ENCODE results near the gene DOCK1.

Gene DOCK1

DNA sequence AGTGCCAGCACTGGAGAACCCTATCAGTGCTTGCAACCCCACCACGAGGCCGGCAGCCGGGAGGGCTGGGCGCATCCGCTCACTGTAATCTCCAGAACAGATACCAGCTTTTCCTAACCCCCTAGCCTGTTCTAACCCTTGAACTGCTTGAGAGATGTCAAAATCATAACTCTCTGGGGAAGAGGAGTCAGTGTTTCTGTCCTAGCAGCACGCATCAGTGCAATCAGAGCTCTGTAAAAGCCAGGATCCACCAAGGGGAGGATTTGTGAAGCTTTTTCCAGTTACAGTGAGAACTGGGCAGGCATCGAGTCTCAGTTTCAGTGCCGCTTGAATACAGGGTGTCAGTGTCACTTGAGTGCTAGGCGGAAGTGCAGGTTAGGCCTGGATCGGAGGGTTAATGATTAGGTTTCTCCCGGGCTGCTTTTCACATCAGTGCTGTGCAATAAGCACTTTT, 395.7 kb downstream of the DOCK1 start:
- no peak for DNase-seq
- no CpG with 5 or more reads among the region's 11 CpGs for WGBS (ENCODE audit: extremely low coverage, insufficient coverage, low lambda C conversion rate)

DNA sequence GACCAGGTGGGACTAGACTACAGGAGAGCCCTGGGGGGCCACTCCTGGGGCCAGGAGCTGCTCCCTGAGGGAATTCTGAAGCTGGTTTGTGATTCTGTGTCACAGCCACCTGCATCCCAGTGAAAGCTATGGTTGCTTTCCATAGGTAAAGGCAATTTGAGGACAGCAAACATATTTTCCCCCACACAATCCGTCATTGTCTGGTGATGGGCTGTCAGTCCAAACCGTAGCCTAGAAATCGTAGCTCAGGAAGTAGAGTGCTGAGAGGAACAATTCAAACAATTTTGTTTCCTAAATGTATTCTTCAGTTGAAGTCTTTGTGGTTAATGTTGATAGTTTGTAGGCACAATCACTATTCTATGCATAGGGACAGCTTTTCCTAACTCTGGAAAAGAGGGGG, 397.1 kb downstream of the DOCK1 start:
- H4K5ac ChIP-seq (ENCODE audit: low read length): no peak overlapping the region
- H4K8ac ChIP-seq (ENCODE audit: low read depth, low read length): no peak overlapping the region
- no peak overlapping the region for H2BK15ac ChIP-seq (replicated peaks; ENCODE audit: low read depth)
- H3K79me1 ChIP-seq (ENCODE audit: low read length): no peaks in the 10 kb centered on the region
- H3K9ac ChIP-seq (ENCODE audit: low read length): no peak overlapping the region
- no peaks in the 10 kb centered on the region for H3K27me3 ChIP-seq (ENCODE audit: insufficient read depth, low read length, poor library complexity)
- WGBS (ENCODE audit: extremely low coverage, insufficient coverage, low lambda C conversion rate): no CpG with 5 or more reads among the region's 3 CpGs
- no peak overlapping the region for H3K18ac ChIP-seq (ENCODE audit: low read length)
- H3K4me1 ChIP-seq (ENCODE audit: control insufficient read depth, low read depth, low read length): no peaks in the 10 kb centered on the region
- no peak overlapping the region for H3K4me3 ChIP-seq (ENCODE audit: low read length)
- H3K79me2 ChIP-seq (ENCODE audit: control insufficient read depth, insufficient read depth, low read length): no peaks in the 10 kb centered on the region
- no peak overlapping the region for H3K56ac ChIP-seq (ENCODE audit: low read length)
- no peaks in the 10 kb centered on the region for H3K36me3 ChIP-seq (ENCODE audit: control insufficient read depth, insufficient read depth, low read length)
- H2BK120ac ChIP-seq (ENCODE audit: low read depth, low read length): no peak overlapping the region
- H2BK5ac ChIP-seq (ENCODE audit: low read length): no peak overlapping the region
- no peak overlapping the region for H3K4ac ChIP-seq (ENCODE audit: low read depth, low read length)
- H3K23ac ChIP-seq (ENCODE audit: low read length): no peak overlapping the region
- no peak for DNase-seq
- H3K4me2 ChIP-seq (ENCODE audit: low read length): no peak overlapping the region
- no peak overlapping the region for H3K27ac ChIP-seq (ENCODE audit: low read depth, low read length)
- no peak overlapping the region for H2AK5ac ChIP-seq (ENCODE audit: low read length)

More for the DNA sequence above, 395.7 kb downstream of the DOCK1 start:
- no peak overlapping the region for H2AK5ac ChIP-seq (ENCODE audit: low read length)
- H3K79me2 ChIP-seq (ENCODE audit: control insufficient read depth, insufficient read depth, low read length): no peaks in the 10 kb centered on the region
- H2BK120ac ChIP-seq (ENCODE audit: low read depth, low read length): no peak overlapping the region
- H4K5ac ChIP-seq (ENCODE audit: low read length): no peak overlapping the region
- no peak overlapping the region for H4K8ac ChIP-seq (ENCODE audit: low read depth, low read length)
- H3K27ac ChIP-seq (ENCODE audit: low read depth, low read length): no peak overlapping the region
- H3K18ac ChIP-seq (ENCODE audit: low read length): no peak overlapping the region
- H3K4me1 ChIP-seq (ENCODE audit: control insufficient read depth, low read depth, low read length): no peaks in the 10 kb centered on the region
- no peak overlapping the region for H3K9ac ChIP-seq (ENCODE audit: low read length)
- H3K79me1 ChIP-seq (ENCODE audit: low read length): no peaks in the 10 kb centered on the region
- no peak overlapping the region for H3K4me2 ChIP-seq (ENCODE audit: low read length)
- H3K56ac ChIP-seq (ENCODE audit: low read length): no peak overlapping the region
- no peak overlapping the region for H2BK15ac ChIP-seq (replicated peaks; ENCODE audit: low read depth)
- no peaks in the 10 kb centered on the region for H3K36me3 ChIP-seq (ENCODE audit: control insufficient read depth, insufficient read depth, low read length)
- H3K4me3 ChIP-seq (ENCODE audit: low read length): no peak overlapping the region
- H3K27me3 ChIP-seq (ENCODE audit: insufficient read depth, low read length, poor library complexity): no peaks in the 10 kb centered on the region
- H2BK5ac ChIP-seq (ENCODE audit: low read length): no peak overlapping the region
- H3K23ac ChIP-seq (ENCODE audit: low read length): no peak overlapping the region
- no peak overlapping the region for H3K4ac ChIP-seq (ENCODE audit: low read depth, low read length)

DNA sequence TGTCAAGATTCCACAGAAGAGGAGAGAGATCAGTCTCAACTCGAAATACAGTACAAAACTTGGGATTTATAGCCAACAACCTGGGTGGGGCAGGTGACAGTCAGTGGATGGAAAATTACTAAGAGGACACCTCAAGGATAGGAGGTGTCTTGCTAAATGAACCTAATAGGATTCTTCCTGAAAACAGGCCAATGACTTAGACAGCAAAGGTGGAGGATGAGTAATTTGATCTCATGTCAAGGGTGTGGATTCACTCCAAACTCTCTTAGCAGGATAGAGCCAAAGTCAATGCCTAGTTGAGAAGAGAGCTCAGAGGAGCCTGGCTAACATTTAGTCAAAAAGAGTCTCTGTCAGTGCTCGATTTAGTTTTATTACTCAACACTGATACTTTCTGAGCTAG, 397.9 kb downstream of the DOCK1 start:
- no peak overlapping the region for H3K18ac ChIP-seq (ENCODE audit: low read length)
- no peak overlapping the region for H3K23ac ChIP-seq (ENCODE audit: low read length)
- H2BK5ac ChIP-seq (ENCODE audit: low read length): no peak overlapping the region
- H3K4ac ChIP-seq (ENCODE audit: low read depth, low read length): no peak overlapping the region
- no peak overlapping the region for H4K5ac ChIP-seq (ENCODE audit: low read length)
- H3K4me3 ChIP-seq (ENCODE audit: low read length): no peak overlapping the region
- no peak overlapping the region for H3K56ac ChIP-seq (ENCODE audit: low read length)
- H3K79me2 ChIP-seq (ENCODE audit: control insufficient read depth, insufficient read depth, low read length): no peaks in the 10 kb centered on the region
- H2BK15ac ChIP-seq (replicated peaks; ENCODE audit: low read depth): no peak overlapping the region
- H2AK5ac ChIP-seq (ENCODE audit: low read length): no peak overlapping the region
- H3K36me3 ChIP-seq (ENCODE audit: control insufficient read depth, insufficient read depth, low read length): no peaks in the 10 kb centered on the region
- no peak overlapping the region for H4K8ac ChIP-seq (ENCODE audit: low read depth, low read length)
- H3K4me2 ChIP-seq (ENCODE audit: low read length): no peak overlapping the region
- no peak overlapping the region for H3K9ac ChIP-seq (ENCODE audit: low read length)
- no peak overlapping the region for H3K27ac ChIP-seq (ENCODE audit: low read depth, low read length)
- no peak for DNase-seq
- H3K4me1 ChIP-seq (ENCODE audit: control insufficient read depth, low read depth, low read length): no peaks in the 10 kb centered on the region
- no peaks in the 10 kb centered on the region for H3K79me1 ChIP-seq (ENCODE audit: low read length)
- no peaks in the 10 kb centered on the region for H3K27me3 ChIP-seq (ENCODE audit: insufficient read depth, low read length, poor library complexity)
- H2BK120ac ChIP-seq (ENCODE audit: low read depth, low read length): no peak overlapping the region
- no CpG with 5 or more reads among the region's 2 CpGs for WGBS (ENCODE audit: extremely low coverage, insufficient coverage, low lambda C conversion rate)

DNA sequence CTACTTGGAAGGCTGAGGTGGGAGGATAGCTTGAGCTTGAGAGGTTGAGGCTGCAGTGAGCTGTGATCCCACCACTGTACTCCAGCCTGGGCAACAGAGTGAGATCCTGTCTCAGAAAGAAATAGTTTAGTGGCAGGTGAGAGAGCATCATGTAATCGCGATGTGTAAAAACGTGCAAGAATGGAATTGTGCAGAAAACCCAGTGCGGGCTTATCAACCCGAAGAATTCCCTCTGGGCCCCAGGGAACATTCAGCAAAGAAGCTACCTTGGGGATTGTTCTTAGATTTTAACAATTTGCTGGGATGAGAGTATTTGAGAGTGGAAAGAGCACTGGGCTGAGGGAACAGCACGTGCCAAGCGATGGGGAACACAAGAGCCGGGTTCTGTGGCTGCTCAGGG, 398.5 kb downstream of the DOCK1 start:
- Histone ChIP-seq H3K4me1 (ENCODE audit: control insufficient read depth, low read depth, low read length) (no peaks in the 10 kb centered on the region), H3K56ac (ENCODE audit: low read length) (no peak overlapping the region), H3K4me2 (ENCODE audit: low read length) (no peak overlapping the region), H3K4ac (ENCODE audit: low read depth, low read length) (no peak overlapping the region), H2BK5ac (ENCODE audit: low read length) (no peak overlapping the region), H3K79me1 (ENCODE audit: low read length) (no peaks in the 10 kb centered on the region), H3K79me2 (ENCODE audit: control insufficient read depth, insufficient read depth, low read length) (no peaks in the 10 kb centered on the region), H3K9ac (ENCODE audit: low read length) (no peak overlapping the region), H2BK120ac (ENCODE audit: low read depth, low read length) (no peak overlapping the region), H4K8ac (ENCODE audit: low read depth, low read length) (no peak overlapping the region), H3K27ac (ENCODE audit: low read depth, low read length) (no peak overlapping the region), H3K4me3 (ENCODE audit: low read length) (no peak overlapping the region), H3K27me3 (ENCODE audit: insufficient read depth, low read length, poor library complexity) (no peaks in the 10 kb centered on the region), H2BK15ac (replicated peaks; ENCODE audit: low read depth) (no peak overlapping the region), H3K36me3 (ENCODE audit: control insufficient read depth, insufficient read depth, low read length) (no peaks in the 10 kb centered on the region), H3K18ac (ENCODE audit: low read length) (no peak overlapping the region), H2AK5ac (ENCODE audit: low read length) (no peak overlapping the region), H4K5ac (ENCODE audit: low read length) (no peak overlapping the region), H3K23ac (ENCODE audit: low read length) (no peak overlapping the region)
- WGBS (ENCODE audit: extremely low coverage, insufficient coverage, low lambda C conversion rate): no CpG with 5 or more reads among the region's 8 CpGs
- no peak for DNase-seq

DNA sequence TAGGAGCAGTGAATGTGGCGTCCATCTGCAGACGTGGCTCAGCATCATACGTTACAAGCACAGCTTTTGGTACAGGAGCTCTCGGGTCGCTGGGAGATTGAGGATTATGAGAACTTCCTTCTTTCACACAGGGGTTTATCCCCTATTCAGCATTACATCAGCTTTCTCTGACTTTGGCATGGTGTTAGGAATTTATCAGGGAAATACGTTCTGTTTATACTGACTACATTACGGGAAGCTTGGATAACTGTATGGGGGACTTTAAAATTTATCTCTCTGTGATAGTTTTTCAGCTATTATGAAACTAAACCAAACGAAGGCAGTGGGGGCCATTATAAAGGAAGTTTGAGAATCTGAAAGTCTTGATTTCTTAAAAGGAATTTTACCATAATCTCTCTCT, 401.3 kb downstream of the DOCK1 start:
- Histone ChIP-seq H2BK15ac (replicated peaks; ENCODE audit: low read depth) (no peak overlapping the region), H3K4me3 (ENCODE audit: low read length) (no peak overlapping the region), H3K18ac (ENCODE audit: low read length) (no peak overlapping the region), H3K79me1 (ENCODE audit: low read length) (no peaks in the 10 kb centered on the region), H3K79me2 (ENCODE audit: control insufficient read depth, insufficient read depth, low read length) (no peaks in the 10 kb centered on the region), H3K4me1 (ENCODE audit: control insufficient read depth, low read depth, low read length) (no peaks in the 10 kb centered on the region), H2BK120ac (ENCODE audit: low read depth, low read length) (no peak overlapping the region), H2BK5ac (ENCODE audit: low read length) (no peak overlapping the region), H3K4ac (ENCODE audit: low read depth, low read length) (no peak overlapping the region), H3K27ac (ENCODE audit: low read depth, low read length) (no peak overlapping the region), H3K36me3 (ENCODE audit: control insufficient read depth, insufficient read depth, low read length) (no peaks in the 10 kb centered on the region), H2AK5ac (ENCODE audit: low read length) (no peak overlapping the region), H3K9ac (ENCODE audit: low read length) (no peak overlapping the region), H4K5ac (ENCODE audit: low read length) (no peak overlapping the region), H3K4me2 (ENCODE audit: low read length) (no peak overlapping the region), H3K27me3 (ENCODE audit: insufficient read depth, low read length, poor library complexity) (no peaks in the 10 kb centered on the region), H3K23ac (ENCODE audit: low read length) (no peak overlapping the region), H3K56ac (ENCODE audit: low read length) (no peak overlapping the region), H4K8ac (ENCODE audit: low read depth, low read length) (no peak overlapping the region)
- no peak for DNase-seq
- no CpG with 5 or more reads among the region's 8 CpGs for WGBS (ENCODE audit: extremely low coverage, insufficient coverage, low lambda C conversion rate)

DNA sequence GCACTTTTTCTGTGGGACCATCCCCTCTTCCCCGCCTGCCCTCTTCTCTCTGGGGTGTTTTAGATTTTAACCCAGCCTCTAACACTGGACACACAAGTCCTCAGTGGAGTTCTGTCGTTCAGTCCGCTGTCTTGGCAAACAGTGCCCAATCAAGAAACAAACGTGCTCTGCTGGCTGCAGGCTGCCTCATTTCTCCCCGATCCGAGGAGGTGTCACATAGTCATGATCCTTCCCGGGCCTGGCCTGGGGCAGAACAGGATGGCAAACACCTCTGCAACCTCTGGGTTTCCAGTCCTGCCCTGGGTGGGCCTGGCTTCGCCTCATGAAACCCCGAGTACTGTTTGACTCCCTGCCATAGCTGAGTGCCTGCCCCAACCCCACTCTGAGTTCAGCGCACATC, 402.1 kb downstream of the DOCK1 start:
- Histone ChIP-seq H3K79me2 (ENCODE audit: control insufficient read depth, insufficient read depth, low read length) (no peaks in the 10 kb centered on the region), H3K4me3 (ENCODE audit: low read length) (no peak overlapping the region), H3K18ac (ENCODE audit: low read length) (no peak overlapping the region), H3K79me1 (ENCODE audit: low read length) (no peaks in the 10 kb centered on the region), H3K9ac (ENCODE audit: low read length) (no peak overlapping the region), H2BK5ac (ENCODE audit: low read length) (no peak overlapping the region), H3K23ac (ENCODE audit: low read length) (no peak overlapping the region), H3K56ac (ENCODE audit: low read length) (no peak overlapping the region), H2BK120ac (ENCODE audit: low read depth, low read length) (no peak overlapping the region), H3K4ac (ENCODE audit: low read depth, low read length) (no peak overlapping the region), H3K4me2 (ENCODE audit: low read length) (no peak overlapping the region), H2AK5ac (ENCODE audit: low read length) (no peak overlapping the region), H3K27ac (ENCODE audit: low read depth, low read length) (no peak overlapping the region), H4K5ac (ENCODE audit: low read length) (no peak overlapping the region), H3K4me1 (ENCODE audit: control insufficient read depth, low read depth, low read length) (no peaks in the 10 kb centered on the region), H2BK15ac (replicated peaks; ENCODE audit: low read depth) (no peak overlapping the region), H4K8ac (ENCODE audit: low read depth, low read length) (no peak overlapping the region), H3K27me3 (ENCODE audit: insufficient read depth, low read length, poor library complexity) (no peaks in the 10 kb centered on the region), H3K36me3 (ENCODE audit: control insufficient read depth, insufficient read depth, low read length) (no peaks in the 10 kb centered on the region)
- DNase-seq: no peak
- no CpG with 5 or more reads among the region's 10 CpGs for WGBS (ENCODE audit: extremely low coverage, insufficient coverage, low lambda C conversion rate)

Data from mesendoderm (in vitro differentiated cells).